Measurements from ENCODE around the gene FNBP1L. TPM values are rescaled to one million over a fixed set of nuclear protein-coding genes. Genes with fewer than 3 reads are reported as not detected.

FNBP1L gene
- total and polyA plus RNA-seq, 9 of the 15 experiments (the other 6 are each of a cell fraction or from before 2014, with no cell fraction given): 1.4 to 6.9 (median 5.9) TPM

- H2AFZ ChIP-seq (ENCODE audit: low read depth, low read length): no peak overlapping the region
- H3K27me3 ChIP-seq (ENCODE audit: control insufficient read depth in 2 of 2, insufficient read depth in 2 of 2, low read length in 2 of 2): no peaks in the 10 kb centered on the region
- in situ Hi-C loops (cut with MboI) (loop anchor here (10.0 kb wide), 2 partner anchors 134 to 396 kb away; no protein-coding TSS in a partner anchor), intact Hi-C loops (cut with micrococcal nuclease) (loop anchor here (1.0 to 5.0 kb wide), 7 partner anchors 131 to 412 kb away; no protein-coding TSS in a partner anchor)
- peaks cover 4% of the 10 kb centered on the region for H3K9me3 ChIP-seq (replicated peaks; ENCODE audit: control insufficient read depth, insufficient read depth, low read depth, low read length)
- no peaks in the 10 kb centered on the region for H4K20me1 ChIP-seq (replicated peaks; ENCODE audit: control insufficient read depth, insufficient read depth, low read length)
- TF ChIP-seq PHF8 (IDR thresholded peaks at IDR 0.05; ENCODE audit: borderline replicate concordance, low read length) (no peak), KDM5B (IDR thresholded peaks at IDR 0.05; ENCODE audit: insufficient replicate concordance, low read depth, low read length) (no peak), KDM2B (CRISPR knock-in tag; IDR thresholded peaks at IDR 0.05) (no peak), ZNF143 (CRISPR knock-in tag; IDR thresholded peaks at IDR 0.05) (no peak), NCOR1 (IDR thresholded peaks at IDR 0.05) (no peak), SP2 (IDR thresholded peaks at IDR 0.05; ENCODE audit: extremely low read depth, low read depth, low read length, poor library complexity, severe bottlenecking) (no peak), PRMT5 (CRISPR knock-in tag; IDR thresholded peaks at IDR 0.05) (no peak), MXI1 (IDR thresholded peaks at IDR 0.05; ENCODE audit: low read depth, low read length) (no peak)
- TF ChIP-seq, protein P1, sequence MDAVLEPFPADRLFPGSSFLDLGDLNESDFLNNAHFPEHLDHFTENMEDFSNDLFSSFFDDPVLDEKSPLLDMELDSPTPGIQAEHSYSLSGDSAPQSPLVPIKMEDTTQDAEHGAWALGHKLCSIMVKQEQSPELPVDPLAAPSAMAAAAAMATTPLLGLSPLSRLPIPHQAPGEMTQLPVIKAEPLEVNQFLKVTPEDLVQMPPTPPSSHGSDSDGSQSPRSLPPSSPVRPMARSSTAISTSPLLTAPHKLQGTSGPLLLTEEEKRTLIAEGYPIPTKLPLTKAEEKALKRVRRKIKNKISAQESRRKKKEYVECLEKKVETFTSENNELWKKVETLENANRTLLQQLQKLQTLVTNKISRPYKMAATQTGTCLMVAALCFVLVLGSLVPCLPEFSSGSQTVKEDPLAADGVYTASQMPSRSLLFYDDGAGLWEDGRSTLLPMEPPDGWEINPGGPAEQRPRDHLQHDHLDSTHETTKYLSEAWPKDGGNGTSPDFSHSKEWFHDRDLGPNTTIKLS (IDR thresholded peaks at IDR 0.05; ENCODE audit: borderline replicate concordance, low read depth): no peak
- H3K36me3 ChIP-seq (ENCODE audit: control insufficient read depth, insufficient read depth, low read length): no peaks in the 10 kb centered on the region
- H3K4me2 ChIP-seq (ENCODE audit: insufficient read depth, low read length): no peak overlapping the region
- FAIRE-seq (no peak), ATAC-seq (no peak), DNase-seq (ENCODE audit: extremely low read depth in 1 of 4, low spot score in 3 of 4) (no peak)
- H3K79me2 ChIP-seq (ENCODE audit: control insufficient read depth, insufficient read depth, low read length): no peaks in the 10 kb centered on the region
- POLR2A ChIA-PET: no interaction called here
- H3K9ac ChIP-seq (ENCODE audit: insufficient read depth in 1 of 2, low read depth in 2 of 2, low read length in 2 of 2): no peak overlapping the region
- no peaks in the 10 kb centered on the region for H3K9me1 ChIP-seq (ENCODE audit: control insufficient read depth, insufficient read depth, low read length)
- H3K27ac ChIP-seq (ENCODE audit: extremely low read depth, low read depth, low read length): no peak overlapping the region
- peaks cover 0 to 8% of the 10 kb centered on the region in 2 experiments; a peak in 2 of 5 replicates for H3K4me1 ChIP-seq (replicated peaks in 1 of 2; ENCODE audit: control insufficient read depth in 2 of 2, insufficient read depth in 2 of 2, low read length in 2 of 2)
- CTCF ChIA-PET (ENCODE audit: low intra/inter-chr PET ratio): interaction anchor here (0.6 to 3.2 kb wide), 5 partner anchors 134 to 411 kb away, joined by 3 to 15 read pairs (median 4); no protein-coding TSS in a partner anchor
- no TSS peak for BruUV-seq (replicated peaks)
- WGBS (ENCODE audit: insufficient coverage, low coverage, missing lambda C conversion rate): 25% methylated on average over 3 of the region's 3 CpGs
- H3K4me3 ChIP-seq: no peak overlapping the region
Measured at GRCh38 chr1:93438716-93439115, 9.2 kb upstream of the FNBP1L start.
